Effector memory CD8-positive, alpha-beta T cell (primary cell): Measurements from ENCODE around the gene HPN.
"Not testable (repeated sequence)": the region's sequence is repeated elsewhere in the genome, so short reads cannot be mapped to it uniquely, and the experiment has no call there.

Experiments
- ATAC-seq: fragments of 150-1000 bp; cut with Tn5 transposase; replicated peaks from 2 replicates; pipeline ENCODE4 v1.10.0; 2021; ENCODE audit warnings: mild to moderate bottlenecking, moderate library complexity
- DNase-seq, 3 experiments: peaks; one replicate each; pipeline ENCODE4 v3.0.0; 2021
- H3K27ac Mint-ChIP-seq, 2 donors: one replicate each; pipeline ENCODE4 v1.8.0; 2022; ENCODE audit warnings: mild to moderate bottlenecking in 2 of 2, mixed read lengths in 2 of 2, moderate library complexity in 2 of 2
- H3K27me3 Mint-ChIP-seq, 2 donors: one replicate each; pipeline ENCODE4 v1.8.0; 2022; ENCODE audit warnings: mixed read lengths in 2 of 2
- H3K36me3 Mint-ChIP-seq: one replicate; pipeline ENCODE4 v1.8.0; 2022; ENCODE audit warnings: mild to moderate bottlenecking, moderate library complexity, mixed read lengths; ENCODE audit not compliant: insufficient read depth
- H3K4me1 Mint-ChIP-seq, 2 donors: one replicate each; pipeline ENCODE4 v1.8.0; 2022; ENCODE audit warnings: low read depth in 2 of 2, mixed read lengths in 2 of 2
- H3K4me3 Mint-ChIP-seq, 2 donors: one replicate each; pipeline ENCODE4 v1.8.0; 2022; ENCODE audit warnings: mild to moderate bottlenecking in 2 of 2, mixed read lengths in 2 of 2, moderate library complexity in 2 of 2
- H3K9me3 Mint-ChIP-seq, 2 donors: one replicate each; pipeline ENCODE4 v1.8.0; 2022; ENCODE audit warnings: mixed read lengths in 2 of 2
- total RNA-seq, 9 experiments: gene quantifications; one replicate each; lab custom pipeline; 2026; lab: John Stamatoyannopoulos, UW

Gene HPN
- 0 to 0.32 (median 0.07) reads per million in 9 experiments for total RNA-seq

- no peak for ATAC-seq
- peak within 1 kb of the TSS; percentile 80 to 87 for H3K27ac Mint-ChIP-seq
- H3K9me3 Mint-ChIP-seq, result no peaks in the 10 kb centered on the region
- peaks cover 12% of the 10 kb centered on the region for H3K36me3 Mint-ChIP-seq
- H3K27me3 Mint-ChIP-seq, result peaks cover 11 to 14% of the 10 kb centered on the region in 2 donors
- peak within 1 kb of the TSS; percentile 80 to 81 for H3K4me3 Mint-ChIP-seq
- no peak for DNase-seq
- H3K4me1 Mint-ChIP-seq, result peaks cover 34 to 39% of the 10 kb centered on the region in 2 donors
These were observed at the start of gene HPN for GRCh38 chr19:35041548-35042055. Gene HPN, plus strand, starts transcription at chr19:35041721. Its CDS starts 786 bp downstream, at chr19:35042507.

DNA sequence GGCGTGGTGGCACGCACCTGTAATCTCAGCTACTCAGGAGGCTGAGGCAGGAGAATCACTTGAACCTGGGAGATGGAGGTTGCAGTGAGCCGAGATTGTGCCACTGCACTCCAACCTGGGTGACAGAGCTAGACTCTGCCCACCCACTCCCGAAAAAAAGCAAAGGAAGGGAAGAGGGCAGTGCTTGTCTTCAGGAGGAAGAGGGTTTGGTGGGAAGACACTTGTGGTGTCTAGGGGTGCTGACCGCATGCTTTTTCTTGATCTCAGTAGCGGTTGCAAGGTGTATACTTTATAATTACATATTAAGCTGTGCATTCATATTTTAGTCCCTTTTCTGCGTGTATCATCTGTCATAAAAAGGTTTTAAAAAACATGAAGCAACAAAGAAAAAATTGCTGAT, 48.9 kb upstream of the HPN start:
- not testable (repeated sequence) for H3K27me3 Mint-ChIP-seq, H3K27ac Mint-ChIP-seq, H3K36me3 Mint-ChIP-seq, H3K9me3 Mint-ChIP-seq, DNase-seq
- ATAC-seq, result peak; percentile 71
- H3K4me3 Mint-ChIP-seq, result peak overlapping the region in 1 of 2 donors; percentile 59
- peaks cover 9 to 25% of the 10 kb centered on the region in 2 donors for H3K4me1 Mint-ChIP-seq

DNA sequence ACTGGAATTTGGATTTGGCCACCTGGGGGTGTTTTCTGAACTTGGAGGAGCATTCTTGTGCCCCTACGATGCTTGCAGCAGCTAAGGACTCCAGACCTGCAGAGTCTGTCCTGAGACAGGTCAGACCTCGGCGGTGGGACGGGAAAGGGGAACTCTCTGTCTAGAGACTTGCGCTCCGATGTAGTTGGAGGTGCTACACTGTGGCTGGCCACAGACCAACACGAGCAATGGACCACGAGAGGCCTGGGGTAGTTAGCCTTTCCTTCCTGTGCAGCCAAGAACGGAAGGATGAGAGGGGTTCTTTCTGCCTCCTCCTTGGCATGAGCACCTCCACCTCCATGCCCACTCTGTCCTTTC, 47.3 kb upstream of the HPN start:
- H3K9me3 Mint-ChIP-seq, result no peaks in the 10 kb centered on the region
- no peak overlapping the region for H3K4me3 Mint-ChIP-seq

DNA sequence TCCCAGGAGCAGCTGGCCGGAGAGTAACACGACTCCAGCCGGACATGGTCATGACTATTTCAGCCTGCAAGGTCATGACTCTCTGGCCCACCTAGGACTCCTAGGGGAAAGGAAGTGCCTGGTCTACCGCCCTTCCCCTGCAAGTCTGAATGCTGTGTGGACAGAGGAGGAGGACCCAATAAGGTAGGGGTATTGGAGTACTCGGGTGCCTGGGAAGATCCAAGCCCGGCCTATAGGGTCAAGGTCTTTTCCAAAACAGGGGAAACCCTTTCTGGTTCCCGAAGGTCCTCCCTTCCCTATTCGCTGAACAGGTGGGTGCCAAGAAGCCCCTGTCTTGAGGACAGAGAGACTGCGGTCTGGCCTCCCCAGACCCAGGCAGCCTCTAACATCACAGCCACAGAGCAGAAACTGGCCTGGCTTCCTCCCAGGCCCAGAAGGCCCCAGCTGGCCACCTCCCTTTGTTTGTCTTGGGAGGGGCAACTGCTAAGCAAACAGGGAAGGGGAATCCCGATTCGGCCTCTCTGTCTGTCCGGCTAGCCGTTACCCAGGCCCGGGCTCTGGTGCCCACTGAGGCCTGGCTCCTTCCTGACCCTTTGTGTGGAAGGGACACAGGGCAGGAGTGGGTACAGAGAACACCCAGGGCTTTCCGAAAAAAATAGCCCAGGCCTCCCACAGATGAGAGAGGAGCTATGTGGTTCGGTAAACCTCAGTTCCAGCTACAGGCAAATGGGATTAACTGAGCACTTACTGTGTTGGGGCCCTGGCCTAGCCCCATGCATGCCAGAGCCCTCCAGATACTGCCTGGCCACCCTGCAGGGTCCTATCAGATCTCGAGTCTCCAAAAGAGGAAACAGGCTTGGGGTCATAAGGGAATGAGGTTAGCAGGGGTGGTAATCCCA, 46.6 kb upstream of the HPN start:
- Mint-ChIP-seq H3K27me3 (no peaks in the 10 kb centered on the region), H3K4me1 (peaks cover 22 to 37% of the 10 kb centered on the region in 2 donors), H3K9me3 (no peaks in the 10 kb centered on the region), H3K27ac (no peak overlapping the region), H3K4me3 (no peak overlapping the region), H3K36me3 (peaks cover 8% of the 10 kb centered on the region)
- ATAC-seq (no peak), DNase-seq (no peak)

More for the DNA sequence above, 47.3 kb upstream of the HPN start:
- Mint-ChIP-seq H3K27ac (no peak overlapping the region), H3K4me1 (peaks cover 17 to 37% of the 10 kb centered on the region in 2 donors), H3K36me3 (peaks cover 6% of the 10 kb centered on the region), H3K27me3 (no peaks in the 10 kb centered on the region)
- no peak for ATAC-seq
- no peak for DNase-seq

- H3K27me3 Mint-ChIP-seq, result no peaks in the 10 kb centered on the region
- no peak overlapping the region for H3K27ac Mint-ChIP-seq
- no peak for DNase-seq
- ATAC-seq, result no peak
- peaks cover 25 to 37% of the 10 kb centered on the region in 2 donors for H3K4me1 Mint-ChIP-seq
- H3K9me3 Mint-ChIP-seq, result no peaks in the 10 kb centered on the region
- peaks cover 11% of the 10 kb centered on the region for H3K36me3 Mint-ChIP-seq
- H3K4me3 Mint-ChIP-seq, result no peak overlapping the region
These were observed 46.0 kb upstream of the HPN start for GRCh38 chr19:34995551-34995950.

DNA sequence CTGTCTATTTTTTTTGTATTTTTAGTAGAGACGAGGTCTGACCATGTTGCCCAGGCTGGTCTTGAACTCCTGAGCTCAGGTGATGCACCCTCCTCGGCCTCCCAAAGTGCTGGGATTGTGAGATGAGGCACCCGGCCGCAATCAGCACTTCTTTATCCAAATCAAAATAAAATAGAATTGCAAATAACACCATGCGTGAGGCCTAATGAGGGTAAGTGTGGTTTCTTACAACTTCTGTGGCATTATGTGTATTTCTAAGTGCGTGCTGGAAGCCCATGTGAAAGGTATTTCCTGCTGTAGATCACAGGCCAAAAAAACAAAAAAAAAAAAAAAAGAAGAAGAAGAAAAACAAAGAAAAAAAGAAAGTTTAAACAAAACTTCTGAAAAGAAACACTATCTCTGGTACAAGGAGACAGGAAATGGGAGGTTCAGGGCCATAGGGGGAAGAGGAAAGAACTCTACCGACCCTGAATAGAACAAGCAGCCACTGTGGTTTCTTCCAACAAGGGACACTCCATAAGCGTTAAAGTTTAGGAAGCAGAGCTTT, 44.4 kb upstream of the HPN start:
- DNase-seq, result no peak

GRCh38 chr19:34998224-34998623, 43.3 kb upstream of the HPN start:
- peaks cover 49 to 56% of the 10 kb centered on the region in 2 donors for H3K4me1 Mint-ChIP-seq
- not testable (repeated sequence) for ATAC-seq, H3K27me3 Mint-ChIP-seq, DNase-seq, H3K9me3 Mint-ChIP-seq
- H3K4me3 Mint-ChIP-seq, result peak overlapping the region; percentile 90 to 92
- H3K27ac Mint-ChIP-seq, result peak overlapping the region; percentile 93 to 97
- peaks cover 27% of the 10 kb centered on the region for H3K36me3 Mint-ChIP-seq

More for the DNA sequence above, 44.4 kb upstream of the HPN start:
- no peaks in the 10 kb centered on the region for H3K27me3 Mint-ChIP-seq
- peaks cover 22% of the 10 kb centered on the region for H3K36me3 Mint-ChIP-seq
- no peaks in the 10 kb centered on the region for H3K9me3 Mint-ChIP-seq
- peaks cover 39 to 47% of the 10 kb centered on the region in 2 donors for H3K4me1 Mint-ChIP-seq
- H3K27ac Mint-ChIP-seq, result peak overlapping the region; percentile 93 to 97
- peak; percentile 18 for ATAC-seq
- H3K4me3 Mint-ChIP-seq, result peak overlapping the region; percentile 74 to 90

- peak overlapping the region; percentile 90 to 92 for H3K4me3 Mint-ChIP-seq
- peaks cover 27% of the 10 kb centered on the region for H3K36me3 Mint-ChIP-seq
- no peaks in the 10 kb centered on the region for H3K9me3 Mint-ChIP-seq
- H3K4me1 Mint-ChIP-seq, result peaks cover 56 to 59% of the 10 kb centered on the region in 2 donors
- H3K27me3 Mint-ChIP-seq, result no peaks in the 10 kb centered on the region
- H3K27ac Mint-ChIP-seq, result peak overlapping the region; percentile 93 to 97
- DNase-seq, result no peak
- ATAC-seq, result no peak
These were observed 42.6 kb upstream of the HPN start for GRCh38 chr19:34998777-34999497.

- no peaks in the 10 kb centered on the region for H3K27me3 Mint-ChIP-seq
These were observed 41.8 kb upstream of the HPN start, which contains the start of gene GRAMD1A for GRCh38 chr19:34999498-35000337. Gene GRAMD1A, plus strand, starts transcription at chr19:35000323. Its CDS starts 156 bp downstream, at chr19:35000479.

GRCh38 chr19:35000338-35000646, 41.2 kb upstream of the HPN start:
- Mint-ChIP-seq H3K27ac (peak overlapping the region; percentile 93 to 95), H3K36me3 (peaks cover 32% of the 10 kb centered on the region), H3K27me3 (no peaks in the 10 kb centered on the region), H3K4me1 (peaks cover 62 to 64% of the 10 kb centered on the region in 2 donors), H3K9me3 (no peaks in the 10 kb centered on the region), H3K4me3 (peak overlapping the region; percentile 90 to 92)
- ATAC-seq, result no peak
- no peak for DNase-seq

More at GRCh38 chr19:34999498-35000337, 41.8 kb upstream of the HPN start, which contains the start of gene GRAMD1A:
- no peaks in the 10 kb centered on the region for H3K9me3 Mint-ChIP-seq
- peaks cover 60 to 61% of the 10 kb centered on the region in 2 donors for H3K4me1 Mint-ChIP-seq
- peak within 1 kb of the TSS; percentile 90 to 92 for H3K4me3 Mint-ChIP-seq
- peaks cover 31% of the 10 kb centered on the region for H3K36me3 Mint-ChIP-seq
- ATAC-seq, result peak; percentile 28
- H3K27ac Mint-ChIP-seq, result peak within 1 kb of the TSS; percentile 93 to 97
- peak in 2 of 3 experiments; percentile 51 to 54 for DNase-seq

DNA sequence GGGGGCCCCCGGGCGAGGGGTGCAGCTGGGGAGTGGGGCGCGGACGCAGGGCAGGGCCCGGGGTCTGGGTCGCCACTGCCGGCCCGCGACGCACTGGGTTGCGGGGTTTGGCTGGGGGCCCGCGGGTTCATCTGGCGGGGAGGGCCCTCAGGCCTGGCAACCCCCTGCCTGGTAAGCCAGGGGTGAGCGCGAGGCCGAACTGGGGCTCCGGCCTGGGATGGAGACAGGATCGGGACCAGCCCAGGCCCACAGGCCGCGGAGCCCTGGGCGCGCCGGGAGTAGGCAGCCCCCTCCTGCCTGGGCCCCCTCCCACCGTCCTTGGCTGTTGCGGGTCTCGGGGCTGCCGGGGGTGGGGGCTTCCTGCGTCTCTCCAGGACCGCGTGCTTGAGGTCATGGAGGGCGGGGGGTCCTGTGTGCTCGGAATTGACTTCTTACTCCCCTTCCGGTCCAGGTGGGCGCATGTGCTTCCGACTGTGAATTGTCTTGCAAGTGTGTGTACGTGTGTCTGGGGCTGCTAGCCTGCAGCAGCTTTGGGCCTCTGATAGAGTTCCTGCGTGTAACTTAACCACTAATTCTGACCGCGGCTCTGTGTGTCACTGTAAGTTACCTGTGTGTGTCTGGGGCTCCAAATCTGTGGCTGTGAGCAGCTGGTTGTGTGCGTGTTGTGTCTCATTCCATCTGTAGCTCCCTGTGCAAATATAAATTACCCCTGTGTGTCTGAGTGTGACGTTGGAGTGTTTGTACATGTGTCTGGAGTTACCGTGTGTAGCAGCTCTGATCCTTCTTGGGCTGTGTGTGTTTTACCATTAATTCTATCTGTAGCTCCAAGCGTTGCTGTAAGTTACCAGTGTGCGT, 40.6 kb upstream of the HPN start:
- peaks cover 62 to 67% of the 10 kb centered on the region in 2 donors for H3K4me1 Mint-ChIP-seq
- H3K27me3 Mint-ChIP-seq, result no peaks in the 10 kb centered on the region
- DNase-seq (peak; percentile 46 to 55 (median 54)), ATAC-seq (peak; percentile 62)
- H3K9me3 Mint-ChIP-seq, result no peaks in the 10 kb centered on the region
- peak overlapping the region; percentile 93 to 95 for H3K27ac Mint-ChIP-seq
- peak overlapping the region; percentile 90 to 92 for H3K4me3 Mint-ChIP-seq
- peaks cover 32% of the 10 kb centered on the region for H3K36me3 Mint-ChIP-seq
